ENCODE measurements around the gene OR2Z1. TPM values are rescaled to one million over a fixed set of nuclear protein-coding genes. Genes with fewer than 3 reads are reported as not detected.
"Not testable (repeated sequence)": the region's sequence is repeated elsewhere in the genome, so short reads cannot be mapped to it uniquely, and the experiment has no call there.

OR2Z1 gene
- total RNA-seq, 1 donor from 2014 or later: not detected

- intact Hi-C loops (cut with micrococcal nuclease): no loop called here
- Mint-ChIP-seq H3K36me3 (ENCODE audit: low read depth) (no peaks in the 10 kb centered on the region), H3K27me3 (no peaks in the 10 kb centered on the region), H3K4me3 (no peak overlapping the region), H3K27ac (no peak overlapping the region), H3K4me1 (no peaks in the 10 kb centered on the region), H3K9me3 (peaks cover 4% of the 10 kb centered on the region)
- peak; percentile 70 for DNase-seq
Observed at GRCh38 chr19:8731428-8732169, 10.2 kb downstream of the OR2Z1 start.

- no peak overlapping the region for H3K27ac Mint-ChIP-seq
- intact Hi-C loops (cut with micrococcal nuclease): no loop called here
- no peaks in the 10 kb centered on the region for H3K27me3 Mint-ChIP-seq
- DNase-seq: no peak
- no peaks in the 10 kb centered on the region for H3K36me3 Mint-ChIP-seq (ENCODE audit: low read depth)
- no peak overlapping the region for H3K4me3 Mint-ChIP-seq
- H3K9me3 Mint-ChIP-seq: peaks cover 2% of the 10 kb centered on the region
- no peaks in the 10 kb centered on the region for H3K4me1 Mint-ChIP-seq
Observed at GRCh38 chr19:8738377-8738776, 16.9 kb downstream of the OR2Z1 start.

- H3K36me3 Mint-ChIP-seq (ENCODE audit: low read depth); H3K4me3 Mint-ChIP-seq; H3K27me3 Mint-ChIP-seq; H3K27ac Mint-ChIP-seq; H3K4me1 Mint-ChIP-seq; intact Hi-C loops (cut with micrococcal nuclease); DNase-seq; H3K9me3 Mint-ChIP-seq: not testable (repeated sequence)
Observed at GRCh38 chr19:8739291-8740065, 18.0 kb downstream of the OR2Z1 start.

DNA sequence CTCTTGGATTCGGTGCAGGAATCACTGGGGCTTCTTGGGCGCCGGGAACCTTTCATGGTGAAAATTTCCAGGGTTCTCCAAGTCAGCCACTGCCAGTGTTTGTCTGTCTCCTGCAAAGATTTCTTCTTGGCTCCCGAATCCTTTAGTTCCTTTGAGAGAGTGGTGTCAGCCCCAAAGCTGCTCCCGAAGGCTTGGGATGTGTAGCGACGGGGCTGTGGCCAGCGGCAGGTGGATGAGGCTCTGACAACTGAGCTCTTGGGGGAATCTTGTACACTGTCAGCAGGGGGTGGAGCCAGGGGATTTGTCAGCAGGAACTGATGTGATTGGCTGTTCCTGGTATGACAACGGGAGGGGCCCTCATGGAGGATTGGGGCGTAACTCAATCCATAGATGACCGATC, 45.8 kb downstream of the OR2Z1 start:
- intact Hi-C loops (cut with micrococcal nuclease); H3K4me1 Mint-ChIP-seq; H3K4me3 Mint-ChIP-seq; H3K36me3 Mint-ChIP-seq (ENCODE audit: low read depth); H3K27me3 Mint-ChIP-seq; H3K9me3 Mint-ChIP-seq; H3K27ac Mint-ChIP-seq: not testable (repeated sequence)
- peak; percentile 52 for DNase-seq

- DNase-seq; H3K27ac Mint-ChIP-seq; H3K9me3 Mint-ChIP-seq; H3K36me3 Mint-ChIP-seq (ENCODE audit: low read depth); H3K4me1 Mint-ChIP-seq; H3K4me3 Mint-ChIP-seq; H3K27me3 Mint-ChIP-seq; intact Hi-C loops (cut with micrococcal nuclease): not testable (repeated sequence)
Observed at GRCh38 chr19:8769265-8769664, 47.8 kb downstream of the OR2Z1 start.

- H3K36me3 Mint-ChIP-seq (ENCODE audit: low read depth); H3K4me1 Mint-ChIP-seq; intact Hi-C loops (cut with micrococcal nuclease); H3K27ac Mint-ChIP-seq; H3K9me3 Mint-ChIP-seq; H3K27me3 Mint-ChIP-seq; H3K4me3 Mint-ChIP-seq: not testable (repeated sequence)
- DNase-seq: peak; percentile 18
Observed at GRCh38 chr19:8773587-8773986, 52.2 kb downstream of the OR2Z1 start.

Other genes with a start within 250 kb of the OR2Z1 start
- gene PRAM1, start 219.0 kb upstream of the OR2Z1 start, total RNA-seq: 0.33 and 0.38 TPM in 2 replicates
- 18.1 and 25.6 TPM in 2 replicates for gene ZNF414, start 207.5 kb upstream of the OR2Z1 start, total RNA-seq
- gene MYO1F, start 144.2 kb upstream of the OR2Z1 start, total RNA-seq: 33.0 and 37.9 TPM in 2 replicates
- gene ADAMTS10, start 110.9 kb upstream of the OR2Z1 start, total RNA-seq: 2.4 and 2.5 TPM in 2 replicates
- gene NFILZ, start 91.0 kb upstream of the OR2Z1 start, total RNA-seq: not detected in 2 replicates
- gene ACTL9, start 22.8 kb upstream of the OR2Z1 start, total RNA-seq: not detected in 2 replicates
- gene ZNF558, start 110.7 kb downstream of the OR2Z1 start, total RNA-seq: 25.1 and 26.4 TPM in 2 replicates
- not detected in 2 replicates for gene MBD3L1, start 110.7 kb downstream of the OR2Z1 start, total RNA-seq

All from activated CD4-positive, alpha-beta T cell treated with anti-CD3 and anti-CD28 coated beads, Interleukin-2, amount 10 ng/mL, durations not matched to agents 24 days and 14 days (primary cell).